GM21515 (cell line): ENCODE measurements around the gene SAMD15.
A peak's percentile ranks its signal among the peaks of the same experiment; 100 is the strongest.
"Not testable (repeated sequence)": the region's sequence is repeated elsewhere in the genome, so short reads cannot be mapped to it uniquely, and the experiment has no call there.

Source experiments
- ATAC-seq: cut with Tn5 transposase; IDR thresholded peaks from one replicate; pipeline ENCODE4 v1.9.1; 2021; ENCODE audit not compliant: unreplicated experiment

The SAMD15 gene

GRCh38 chr14:77375164-77375950, 1.8 kb upstream of the SAMD15 start:
- ATAC-seq = no peak

GRCh38 chr14:77375973-77376770, 1.0 kb upstream of the SAMD15 start:
- peak; percentile 12 for ATAC-seq

GRCh38 chr14:77377502-77377844, 294 bp downstream of the SAMD15 start:
- ATAC-seq = no peak

GRCh38 chr14:77378701-77379100, 1.5 kb downstream of the SAMD15 start:
- no peak for ATAC-seq

GRCh38 chr14:77390188-77390587, 13.0 kb downstream of the SAMD15 start:
- no peak for ATAC-seq

- no peak for ATAC-seq
Measured at GRCh38 chr14:77400216-77400615, 23.0 kb downstream of the SAMD15 start.

- ATAC-seq = no peak
Measured at GRCh38 chr14:77403768-77404167, 26.6 kb downstream of the SAMD15 start.

- no peak for ATAC-seq
Measured at GRCh38 chr14:77406086-77406485, 28.9 kb downstream of the SAMD15 start.

GRCh38 chr14:77406718-77407117, 29.5 kb downstream of the SAMD15 start:
- no peak for ATAC-seq

- no peak for ATAC-seq
Measured at GRCh38 chr14:77407158-77407557, 30.0 kb downstream of the SAMD15 start.

- ATAC-seq = no peak
Measured at GRCh38 chr14:77409131-77409533, 32.0 kb downstream of the SAMD15 start.

GRCh38 chr14:77415403-77416030, 38.3 kb downstream of the SAMD15 start:
- not testable (repeated sequence) for ATAC-seq

GRCh38 chr14:77416098-77416497, 38.9 kb downstream of the SAMD15 start:
- ATAC-seq = not testable (repeated sequence)

GRCh38 chr14:77416836-77417235, 39.7 kb downstream of the SAMD15 start:
- no peak for ATAC-seq

GRCh38 chr14:77421201-77421600, 44.0 kb downstream of the SAMD15 start:
- no peak for ATAC-seq

- no peak for ATAC-seq
Measured at GRCh38 chr14:77423423-77423822, 46.2 kb downstream of the SAMD15 start, which contains the start of gene NOXRED1. NOXRED1 (minus strand) TSS chr14:77423523; CDS start chr14:77422889, 634 bp downstream.

- ATAC-seq = no peak
Measured at GRCh38 chr14:77424862-77425261, 47.7 kb downstream of the SAMD15 start.

GRCh38 chr14:77426396-77426795, 49.2 kb downstream of the SAMD15 start:
- ATAC-seq = no peak

- ATAC-seq = no peak
Measured at GRCh38 chr14:77436042-77436441, 58.9 kb downstream of the SAMD15 start.

GRCh38 chr14:77438596-77438995, 61.4 kb downstream of the SAMD15 start:
- no peak for ATAC-seq

- ATAC-seq = no peak
Measured at GRCh38 chr14:77439861-77440260, 62.7 kb downstream of the SAMD15 start.
